ENCODE data around the gene MEOX1. TPM values are rescaled to one million over a fixed set of nuclear protein-coding genes. Genes with fewer than 3 reads are reported as not detected.

Gene MEOX1
- total RNA-seq, result 1 to 10 TPM in 1 of 2 donors, under 1 TPM in 1; 0.11 to 1.2 TPM

GRCh38 chr17:43661699-43662412 lies at the start of gene MEOX1:
MEOX1 (minus strand) TSS chr17:43661922; CDS start chr17:43661534, 388 bp downstream.
- peak; percentile 90 to 96 for ATAC-seq
- peak in 1 of 2 donors; percentile 42 for DNase-seq (ENCODE audit: low spot score in 2 of 2)
- Mint-ChIP-seq H3K27ac (peak within 1 kb of the TSS; percentile 14 to 38), H3K36me3 (no peaks in the 10 kb centered on the region), H3K9me3 (no peaks in the 10 kb centered on the region)

GRCh38 chr17:43710101-43710500 lies 48.4 kb upstream of the MEOX1 start:
- ATAC-seq (no peak), DNase-seq (ENCODE audit: low spot score in 2 of 2) (no peak)

GRCh38 chr17:43709210-43709609 lies 47.5 kb upstream of the MEOX1 start:
- Mint-ChIP-seq H3K27ac (no peak overlapping the region), H3K36me3 (peaks cover 2% of the 10 kb centered on the region in 2 donors), H3K9me3 (no peaks in the 10 kb centered on the region)
- no peak for DNase-seq (ENCODE audit: low spot score in 2 of 2)
- ATAC-seq, result no peak

More at GRCh38 chr17:43710101-43710500, 48.4 kb upstream of the MEOX1 start:
- no peaks in the 10 kb centered on the region for H3K9me3 Mint-ChIP-seq
- H3K27ac Mint-ChIP-seq, result no peak overlapping the region
- peaks cover 9% of the 10 kb centered on the region in 2 donors for H3K36me3 Mint-ChIP-seq

- ATAC-seq (no peak), DNase-seq (ENCODE audit: low spot score in 2 of 2) (no peak)
- Mint-ChIP-seq H3K9me3 (no peaks in the 10 kb centered on the region), H3K27ac (no peak overlapping the region), H3K36me3 (peaks cover 0 to 7% of the 10 kb centered on the region in 2 donors)
Measured at GRCh38 chr17:43707184-43707583, 45.5 kb upstream of the MEOX1 start.

- no peak for DNase-seq (ENCODE audit: low spot score in 2 of 2)
- H3K27ac Mint-ChIP-seq, result no peak overlapping the region
- no peaks in the 10 kb centered on the region for H3K9me3 Mint-ChIP-seq
- no peak for ATAC-seq
- H3K36me3 Mint-ChIP-seq, result peaks cover 0 to 7% of the 10 kb centered on the region in 2 donors
Measured at GRCh38 chr17:43706235-43706634, 44.5 kb upstream of the MEOX1 start.

- ATAC-seq (no peak), DNase-seq (ENCODE audit: low spot score in 2 of 2) (no peak)
- no peaks in the 10 kb centered on the region for H3K9me3 Mint-ChIP-seq
- peaks cover 0 to 7% of the 10 kb centered on the region in 2 donors for H3K36me3 Mint-ChIP-seq
- H3K27ac Mint-ChIP-seq, result no peak overlapping the region
Measured at GRCh38 chr17:43703630-43704029, 41.9 kb upstream of the MEOX1 start.

GRCh38 chr17:43702637-43703036 lies 40.9 kb upstream of the MEOX1 start:
- peaks cover 0 to 7% of the 10 kb centered on the region in 2 donors for H3K36me3 Mint-ChIP-seq
- H3K9me3 Mint-ChIP-seq, result no peaks in the 10 kb centered on the region
- peak; percentile 54 to 57 for ATAC-seq

GRCh38 chr17:43701318-43701743 lies 39.6 kb upstream of the MEOX1 start:
- H3K27ac Mint-ChIP-seq, result peak overlapping the region in 1 of 2 donors; percentile 33
- H3K9me3 Mint-ChIP-seq, result no peaks in the 10 kb centered on the region
- peaks cover 0 to 7% of the 10 kb centered on the region in 2 donors for H3K36me3 Mint-ChIP-seq
- DNase-seq (ENCODE audit: low spot score in 2 of 2) (peak; percentile 51 to 72), ATAC-seq (peak; percentile 83 to 88)

More at GRCh38 chr17:43702637-43703036, 40.9 kb upstream of the MEOX1 start:
- no peak for DNase-seq (ENCODE audit: low spot score in 2 of 2)
- H3K27ac Mint-ChIP-seq, result peak overlapping the region in 1 of 2 donors; percentile 5

- peaks cover 0 to 7% of the 10 kb centered on the region in 2 donors for H3K36me3 Mint-ChIP-seq
- H3K27ac Mint-ChIP-seq, result no peak overlapping the region
- DNase-seq (ENCODE audit: low spot score in 2 of 2) (no peak), ATAC-seq (no peak)
- H3K9me3 Mint-ChIP-seq, result no peaks in the 10 kb centered on the region
Measured at GRCh38 chr17:43699438-43699756, 37.7 kb upstream of the MEOX1 start.

GRCh38 chr17:43698678-43699437 lies 37.1 kb upstream of the MEOX1 start:
- Mint-ChIP-seq H3K9me3 (no peaks in the 10 kb centered on the region), H3K27ac (no peak overlapping the region), H3K36me3 (peaks cover 0 to 7% of the 10 kb centered on the region in 2 donors)
- no peak for DNase-seq (ENCODE audit: low spot score in 2 of 2)
- ATAC-seq, result no peak

- DNase-seq (ENCODE audit: low spot score in 2 of 2), result no peak
- H3K9me3 Mint-ChIP-seq, result no peaks in the 10 kb centered on the region
- no peak for ATAC-seq
- peaks cover 0 to 4% of the 10 kb centered on the region in 2 donors for H3K36me3 Mint-ChIP-seq
- no peak overlapping the region for H3K27ac Mint-ChIP-seq
Measured at GRCh38 chr17:43697937-43698336, 36.2 kb upstream of the MEOX1 start.

GRCh38 chr17:43696891-43697290 lies 35.2 kb upstream of the MEOX1 start:
- Mint-ChIP-seq H3K36me3 (no peaks in the 10 kb centered on the region), H3K9me3 (no peaks in the 10 kb centered on the region), H3K27ac (no peak overlapping the region)
- DNase-seq (ENCODE audit: low spot score in 2 of 2) (no peak), ATAC-seq (no peak)

- Mint-ChIP-seq H3K36me3 (no peaks in the 10 kb centered on the region), H3K27ac (no peak overlapping the region)
Measured at GRCh38 chr17:43695970-43696865, 34.5 kb upstream of the MEOX1 start.

GRCh38 chr17:43694081-43694870 lies 32.6 kb upstream of the MEOX1 start:
- Mint-ChIP-seq H3K36me3 (no peaks in the 10 kb centered on the region), H3K9me3 (no peaks in the 10 kb centered on the region), H3K27ac (peak overlapping the region in 1 of 2 donors; percentile 1)
- ATAC-seq (peak; percentile 91 to 95), DNase-seq (ENCODE audit: low spot score in 2 of 2) (peak; percentile 66 to 75)

More at GRCh38 chr17:43695970-43696865, 34.5 kb upstream of the MEOX1 start:
- DNase-seq (ENCODE audit: low spot score in 2 of 2), result no peak
- H3K9me3 Mint-ChIP-seq, result no peaks in the 10 kb centered on the region
- ATAC-seq, result no peak

GRCh38 chr17:43691317-43691693 lies 29.6 kb upstream of the MEOX1 start:
- DNase-seq (ENCODE audit: low spot score in 2 of 2), result no peak
- Mint-ChIP-seq H3K27ac (no peak overlapping the region), H3K36me3 (no peaks in the 10 kb centered on the region), H3K9me3 (no peaks in the 10 kb centered on the region)
- no peak for ATAC-seq
